PFSK-1 (cell line): ENCODE measurements around the gene PXMP2.

Source experiments
- FOXP2 ChIP-seq: optimal IDR thresholded peaks from 2 replicates; pipeline ENCODE3; 2011; ENCODE audit warnings: borderline replicate concordance, control low read depth, inconsistent platforms; ENCODE audit not compliant: insufficient read depth; ENCODE audit errors: extremely low read length, extremely low read depth
- POLR2AphosphoS5 ChIP-seq: IDR thresholded peaks from 2 replicates; pipeline ENCODE4 v1.6.1; 2012; ENCODE audit warnings: low read depth, mild to moderate bottlenecking, control low read depth, low read length, moderate library complexity
- TAF1 ChIP-seq: IDR thresholded peaks from 2 replicates; pipeline ENCODE4 v1.6.1; 2012; ENCODE audit warnings: low read length, control low read depth, borderline replicate concordance; ENCODE audit not compliant: insufficient read depth
- TF ChIP-seq, protein P1 (sequence below), 2 experiments: IDR thresholded peaks; 2 replicates each; pipeline versions ENCODE4 v1.6.1 to v1.8.0; 2011 to 2012; ENCODE audit warnings: low read depth in 2 of 2, low read length in 2 of 2, control low read depth in 1 of 2, inconsistent platforms in 1 of 2, mild to moderate bottlenecking in 1 of 2, moderate library complexity in 1 of 2; ENCODE audit not compliant: insufficient read depth in 1 of 2

DNA sequence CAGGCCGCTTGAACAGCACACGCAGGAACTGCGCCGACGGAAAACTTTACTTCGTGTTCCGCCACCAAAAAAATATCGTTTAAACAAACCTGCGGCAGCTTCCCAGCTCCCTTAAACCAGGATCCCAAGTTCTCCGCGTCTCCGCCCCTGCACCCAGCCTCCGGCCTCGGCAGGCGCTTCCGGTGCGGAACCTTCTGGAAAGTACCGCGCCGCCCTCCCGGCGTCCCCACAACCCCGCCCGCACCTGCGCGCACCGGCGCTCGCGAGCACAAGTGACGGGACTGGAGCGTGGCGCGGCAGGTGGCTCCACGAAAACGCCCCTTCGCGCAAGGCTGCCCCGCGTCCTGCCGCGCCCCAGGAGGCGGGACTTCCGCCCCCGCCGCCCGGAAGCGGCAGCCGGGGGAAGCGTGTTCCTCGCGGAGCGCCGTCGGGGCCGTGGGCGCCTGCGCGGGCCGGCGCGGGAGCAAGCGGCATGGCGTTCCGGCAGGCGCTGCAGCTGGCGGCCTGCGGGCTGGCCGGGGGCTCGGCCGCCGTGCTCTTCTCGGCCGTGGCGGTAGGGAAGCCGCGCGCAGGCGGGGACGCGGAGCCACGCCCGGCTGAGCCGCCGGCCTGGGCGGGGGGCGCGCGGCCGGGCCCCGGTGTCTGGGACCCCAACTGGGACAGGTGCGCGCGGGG, 23.2 kb downstream of the PXMP2 start, which contains the start of gene PGAM5:
- no peak for TF ChIP-seq POLR2AphosphoS5
- no peak for TF ChIP-seq TAF1
- no peak for TF ChIP-seq FOXP2
- TF ChIP-seq, protein P1, sequence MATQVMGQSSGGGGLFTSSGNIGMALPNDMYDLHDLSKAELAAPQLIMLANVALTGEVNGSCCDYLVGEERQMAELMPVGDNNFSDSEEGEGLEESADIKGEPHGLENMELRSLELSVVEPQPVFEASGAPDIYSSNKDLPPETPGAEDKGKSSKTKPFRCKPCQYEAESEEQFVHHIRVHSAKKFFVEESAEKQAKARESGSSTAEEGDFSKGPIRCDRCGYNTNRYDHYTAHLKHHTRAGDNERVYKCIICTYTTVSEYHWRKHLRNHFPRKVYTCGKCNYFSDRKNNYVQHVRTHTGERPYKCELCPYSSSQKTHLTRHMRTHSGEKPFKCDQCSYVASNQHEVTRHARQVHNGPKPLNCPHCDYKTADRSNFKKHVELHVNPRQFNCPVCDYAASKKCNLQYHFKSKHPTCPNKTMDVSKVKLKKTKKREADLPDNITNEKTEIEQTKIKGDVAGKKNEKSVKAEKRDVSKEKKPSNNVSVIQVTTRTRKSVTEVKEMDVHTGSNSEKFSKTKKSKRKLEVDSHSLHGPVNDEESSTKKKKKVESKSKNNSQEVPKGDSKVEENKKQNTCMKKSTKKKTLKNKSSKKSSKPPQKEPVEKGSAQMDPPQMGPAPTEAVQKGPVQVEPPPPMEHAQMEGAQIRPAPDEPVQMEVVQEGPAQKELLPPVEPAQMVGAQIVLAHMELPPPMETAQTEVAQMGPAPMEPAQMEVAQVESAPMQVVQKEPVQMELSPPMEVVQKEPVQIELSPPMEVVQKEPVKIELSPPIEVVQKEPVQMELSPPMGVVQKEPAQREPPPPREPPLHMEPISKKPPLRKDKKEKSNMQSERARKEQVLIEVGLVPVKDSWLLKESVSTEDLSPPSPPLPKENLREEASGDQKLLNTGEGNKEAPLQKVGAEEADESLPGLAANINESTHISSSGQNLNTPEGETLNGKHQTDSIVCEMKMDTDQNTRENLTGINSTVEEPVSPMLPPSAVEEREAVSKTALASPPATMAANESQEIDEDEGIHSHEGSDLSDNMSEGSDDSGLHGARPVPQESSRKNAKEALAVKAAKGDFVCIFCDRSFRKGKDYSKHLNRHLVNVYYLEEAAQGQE (IDR thresholded peaks at IDR 0.05; ENCODE audit: insufficient read depth in 1 of 2, low read depth in 2 of 2, low read length in 2 of 2): no peak
